Ovary (tissue), 3 donors: ENCODE measurements around the gene BICC1.

Experiments used
- EP300 ChIP-seq: sonication (generic); formaldehyde crosslinking; IDR thresholded peaks from one replicate; pipeline ENCODE4 v1.6.1; 2017; ENCODE audit warnings: antibody characterized with exemption
- POLR2A ChIP-seq: fragments of 450-650 bp; IDR thresholded peaks from one replicate; pipeline ENCODE4 v1.6.1; 2017; ENCODE audit warnings: antibody characterized with exemption, mild to moderate bottlenecking, moderate library complexity
- TF ChIP-seq, protein P1 (sequence below), 3 donors: fragments of 450-650 bp in 2 of 3; fragments of 200-600 bp in 1 of 3; IDR thresholded peaks; one replicate each; pipeline versions ENCODE4 v1.5.1 to v1.8.0; 2016 to 2022; ENCODE audit warnings: antibody characterized with exemption in 3 of 3, mild to moderate bottlenecking in 1 of 3
- donor health status: DM: no; HTN: no; CAD: no.

DNA sequence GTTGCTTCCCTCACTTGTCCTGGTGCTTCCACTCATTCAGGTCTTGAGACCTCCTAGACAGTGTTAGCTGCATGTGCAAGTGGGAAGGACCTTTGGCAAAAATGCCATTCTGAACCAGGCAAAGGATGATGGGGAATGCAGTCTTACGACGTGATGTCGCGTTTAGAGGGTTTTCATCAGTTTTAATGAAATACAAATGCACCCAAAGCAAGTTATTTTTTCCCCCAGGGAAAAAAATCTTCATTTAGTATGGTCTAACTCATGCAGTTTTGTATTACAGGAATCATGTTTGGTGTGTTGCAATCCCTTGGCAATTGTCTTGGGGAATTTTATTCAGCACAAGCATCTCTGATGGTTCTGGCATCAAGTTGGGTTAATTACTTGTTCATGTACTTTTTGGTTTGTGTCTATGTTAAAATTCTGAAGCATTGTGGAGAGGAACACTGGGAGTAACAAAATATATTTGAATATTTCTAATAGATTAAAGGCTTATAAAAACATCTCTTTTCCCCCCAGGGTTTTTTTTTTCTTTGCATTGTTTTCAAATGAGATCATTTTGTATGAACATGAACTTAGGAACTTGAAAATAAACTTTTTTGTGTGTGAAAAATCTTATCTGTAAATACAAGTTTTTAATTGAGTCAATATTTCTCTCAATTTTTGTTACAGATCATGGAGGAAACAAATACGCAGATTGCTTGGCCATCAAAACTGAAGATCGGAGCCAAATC, 188.9 kb downstream of the BICC1 start:
- TF ChIP-seq EP300 (no peak), POLR2A (no peak)
- TF ChIP-seq, protein P1, sequence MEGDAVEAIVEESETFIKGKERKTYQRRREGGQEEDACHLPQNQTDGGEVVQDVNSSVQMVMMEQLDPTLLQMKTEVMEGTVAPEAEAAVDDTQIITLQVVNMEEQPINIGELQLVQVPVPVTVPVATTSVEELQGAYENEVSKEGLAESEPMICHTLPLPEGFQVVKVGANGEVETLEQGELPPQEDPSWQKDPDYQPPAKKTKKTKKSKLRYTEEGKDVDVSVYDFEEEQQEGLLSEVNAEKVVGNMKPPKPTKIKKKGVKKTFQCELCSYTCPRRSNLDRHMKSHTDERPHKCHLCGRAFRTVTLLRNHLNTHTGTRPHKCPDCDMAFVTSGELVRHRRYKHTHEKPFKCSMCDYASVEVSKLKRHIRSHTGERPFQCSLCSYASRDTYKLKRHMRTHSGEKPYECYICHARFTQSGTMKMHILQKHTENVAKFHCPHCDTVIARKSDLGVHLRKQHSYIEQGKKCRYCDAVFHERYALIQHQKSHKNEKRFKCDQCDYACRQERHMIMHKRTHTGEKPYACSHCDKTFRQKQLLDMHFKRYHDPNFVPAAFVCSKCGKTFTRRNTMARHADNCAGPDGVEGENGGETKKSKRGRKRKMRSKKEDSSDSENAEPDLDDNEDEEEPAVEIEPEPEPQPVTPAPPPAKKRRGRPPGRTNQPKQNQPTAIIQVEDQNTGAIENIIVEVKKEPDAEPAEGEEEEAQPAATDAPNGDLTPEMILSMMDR (IDR thresholded peaks at IDR 0.05), result no peak
